Measurements from ENCODE around the gene ERC2. TPM values are rescaled to one million over a fixed set of nuclear protein-coding genes. Genes with fewer than 3 reads are reported as not detected.

Gene ERC2
- total RNA-seq, 2 donors from 2014 or later: 0.33 to 1.2 TPM

GRCh38 chr3:56304069-56304468 lies 164.2 kb downstream of the ERC2 start:
- peaks cover 2% of the 10 kb centered on the region for H3K9me3 Mint-ChIP-seq
- ATAC-seq (no peak), DNase-seq (ENCODE audit: low spot score) (no peak)
- H3K4me3 Mint-ChIP-seq: no peak overlapping the region
- H3K27me3 Mint-ChIP-seq: peaks cover 17 to 18% of the 10 kb centered on the region in 2 donors
- H3K4me1 Mint-ChIP-seq (ENCODE audit: low read depth in 2 of 2): no peaks in the 10 kb centered on the region
- no peaks in the 10 kb centered on the region for H3K36me3 Mint-ChIP-seq
- no peak overlapping the region for H3K27ac Mint-ChIP-seq

DNA sequence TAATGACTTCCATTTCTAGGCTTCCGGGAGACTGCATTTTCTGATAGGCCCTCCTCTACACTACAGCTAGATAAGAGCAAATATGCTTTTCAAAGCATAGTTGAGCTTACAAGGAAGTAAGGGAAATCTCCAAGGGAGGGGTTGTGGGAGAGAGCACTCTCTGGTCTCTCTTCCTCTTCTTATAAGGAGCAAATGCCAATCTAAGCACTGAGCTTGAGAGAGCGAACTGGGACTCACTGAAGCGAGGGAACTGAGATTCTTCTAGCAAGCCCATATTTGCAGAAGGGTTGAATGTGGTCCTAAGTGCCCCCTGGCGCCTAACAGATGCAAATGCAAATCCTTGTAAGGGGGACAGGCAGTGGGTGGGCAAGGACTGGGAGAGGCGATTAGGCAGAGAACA lies 164.8 kb downstream of the ERC2 start:
- H3K4me1 Mint-ChIP-seq (ENCODE audit: low read depth in 2 of 2): no peaks in the 10 kb centered on the region
- no peak for ATAC-seq

DNA sequence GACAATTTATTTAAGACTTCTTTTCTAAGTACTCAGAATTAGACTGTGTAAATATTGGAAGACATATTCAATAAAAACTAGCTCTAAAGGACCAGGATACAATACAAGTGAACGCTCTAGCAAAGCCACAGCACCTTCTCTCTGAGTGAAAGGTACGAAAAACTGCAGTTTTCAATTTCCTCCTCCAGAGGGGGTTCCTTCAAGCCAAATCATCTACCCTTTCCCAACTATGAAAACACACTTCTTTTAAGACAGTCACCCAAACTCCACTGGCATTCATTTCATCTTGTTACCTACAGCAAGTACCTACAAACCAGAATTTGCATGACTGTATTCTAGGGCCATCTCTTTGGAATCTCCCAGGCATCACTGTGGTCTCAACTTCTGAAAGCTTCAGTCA lies 165.8 kb downstream of the ERC2 start:
- Mint-ChIP-seq H3K4me3 (no peak overlapping the region), H3K9me3 (peaks cover 2% of the 10 kb centered on the region), H3K27me3 (peaks cover 14 to 18% of the 10 kb centered on the region in 2 donors), H3K4me1 (ENCODE audit: low read depth in 2 of 2) (no peaks in the 10 kb centered on the region), H3K36me3 (no peaks in the 10 kb centered on the region), H3K27ac (no peak overlapping the region)
- ATAC-seq (no peak), DNase-seq (ENCODE audit: low spot score) (no peak)

More for the DNA sequence above, 164.8 kb downstream of the ERC2 start:
- DNase-seq (ENCODE audit: low spot score): no peak
- Mint-ChIP-seq H3K9me3 (peaks cover 2% of the 10 kb centered on the region), H3K4me3 (no peak overlapping the region), H3K36me3 (no peaks in the 10 kb centered on the region), H3K27me3 (peaks cover 17 to 18% of the 10 kb centered on the region in 2 donors), H3K27ac (no peak overlapping the region)

DNA sequence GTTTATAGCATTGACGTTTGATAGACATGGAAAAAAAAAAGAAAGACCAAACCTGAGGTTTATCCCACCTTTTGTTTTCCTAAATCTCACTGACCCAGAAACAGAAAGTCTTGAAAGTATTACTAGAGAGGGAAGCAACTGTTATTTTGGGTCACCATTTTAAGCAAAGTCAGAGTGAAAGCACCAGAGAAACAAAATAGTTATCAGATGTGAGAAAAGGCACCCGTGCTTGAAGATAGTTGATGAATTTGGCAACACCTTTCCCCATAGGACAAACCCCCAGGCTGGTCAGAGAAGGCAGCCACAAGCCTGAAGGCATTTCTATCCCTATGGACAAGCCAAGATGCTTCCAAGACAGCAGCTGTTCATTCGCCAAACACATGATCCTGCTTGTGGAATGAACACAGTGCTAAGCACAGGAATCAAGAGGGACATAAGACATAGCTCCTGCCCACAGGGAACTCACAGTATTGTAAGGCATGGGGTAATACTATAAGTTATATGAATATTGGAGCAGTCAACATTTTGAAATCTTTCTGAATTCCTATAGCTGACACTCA lies 170.9 kb downstream of the ERC2 start:
- no peak overlapping the region for H3K4me3 Mint-ChIP-seq
- H3K27me3 Mint-ChIP-seq: peaks cover 18 to 27% of the 10 kb centered on the region in 2 donors
- ATAC-seq (no peak), DNase-seq (ENCODE audit: low spot score) (no peak)
- no peak overlapping the region for H3K27ac Mint-ChIP-seq
- H3K36me3 Mint-ChIP-seq: no peaks in the 10 kb centered on the region
- peaks cover 5% of the 10 kb centered on the region for H3K9me3 Mint-ChIP-seq
- H3K4me1 Mint-ChIP-seq (ENCODE audit: low read depth in 2 of 2): no peaks in the 10 kb centered on the region

DNA sequence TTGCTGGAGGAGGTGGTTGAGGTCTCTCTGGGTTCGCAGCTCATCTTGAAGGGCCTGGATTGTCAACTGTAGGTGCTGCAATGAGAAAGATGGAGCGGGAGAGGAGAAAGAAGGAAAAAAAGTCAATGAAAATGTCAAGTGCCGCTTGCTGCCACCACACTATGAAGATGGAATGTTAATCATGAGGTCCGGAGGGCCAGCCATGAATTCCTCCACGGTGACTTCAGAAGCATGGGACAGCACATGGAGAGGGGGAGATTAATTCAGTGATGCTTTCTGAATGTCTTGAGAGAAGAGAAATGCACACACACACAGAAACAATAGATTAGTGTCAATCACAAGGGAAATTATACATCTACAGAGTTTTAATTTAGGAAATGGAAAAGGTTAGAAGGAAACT lies 171.9 kb downstream of the ERC2 start:
- no peaks in the 10 kb centered on the region for H3K4me1 Mint-ChIP-seq (ENCODE audit: low read depth in 2 of 2)
- no peak for ATAC-seq
- H3K36me3 Mint-ChIP-seq: no peaks in the 10 kb centered on the region
- no peak overlapping the region for H3K4me3 Mint-ChIP-seq
- H3K27me3 Mint-ChIP-seq: peaks cover 16 to 27% of the 10 kb centered on the region in 2 donors
- H3K27ac Mint-ChIP-seq: no peak overlapping the region
- no peak for DNase-seq (ENCODE audit: low spot score)
- H3K9me3 Mint-ChIP-seq: peaks cover 5% of the 10 kb centered on the region

DNA sequence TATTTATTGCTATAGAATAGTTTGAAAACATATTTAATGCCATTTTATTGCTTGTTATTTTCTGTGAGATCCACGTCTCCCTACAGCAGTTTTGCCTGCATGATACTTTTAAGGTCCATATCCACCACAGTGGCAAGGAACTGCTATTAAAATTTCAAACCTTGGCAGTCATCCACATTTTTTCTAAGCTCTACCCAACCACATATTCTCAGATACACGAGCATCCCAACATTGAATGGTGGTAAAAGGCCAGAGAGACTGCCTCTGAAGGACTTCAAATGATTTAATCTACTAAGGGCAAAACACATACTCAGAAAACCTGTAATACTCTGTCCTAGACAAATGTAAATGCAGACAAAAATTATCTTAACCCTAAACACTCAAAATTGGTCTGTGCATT lies 173.1 kb downstream of the ERC2 start:
- no peak overlapping the region for H3K4me3 Mint-ChIP-seq
- DNase-seq (ENCODE audit: low spot score) (no peak), ATAC-seq (no peak)
- no peaks in the 10 kb centered on the region for H3K36me3 Mint-ChIP-seq
- peaks cover 5% of the 10 kb centered on the region for H3K9me3 Mint-ChIP-seq
- H3K27me3 Mint-ChIP-seq: peaks cover 15 to 19% of the 10 kb centered on the region in 2 donors
- no peak overlapping the region for H3K27ac Mint-ChIP-seq
- H3K4me1 Mint-ChIP-seq (ENCODE audit: low read depth in 2 of 2): peaks cover 0 to 4% of the 10 kb centered on the region in 2 donors

DNA sequence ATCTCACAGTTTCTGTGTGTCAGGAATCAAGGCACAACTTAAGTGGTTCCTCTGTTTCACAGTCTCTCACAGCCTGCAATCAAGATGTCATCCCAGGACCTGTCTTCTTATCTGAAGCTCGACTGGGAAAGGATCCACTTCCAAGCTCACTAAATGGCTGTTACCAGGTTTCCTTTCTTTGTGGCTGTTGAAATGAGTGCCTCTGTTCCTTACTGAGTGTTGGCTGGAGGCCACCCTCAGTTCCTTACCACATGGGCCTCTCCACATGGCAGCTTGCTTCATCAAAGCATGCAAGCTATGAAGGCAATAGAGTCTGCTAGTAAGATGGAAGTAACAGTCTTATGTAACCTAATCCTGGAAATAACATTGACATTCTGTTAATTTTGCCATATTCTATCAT lies 174.0 kb downstream of the ERC2 start:
- ATAC-seq: no peak
- peaks cover 15 to 19% of the 10 kb centered on the region in 2 donors for H3K27me3 Mint-ChIP-seq
- H3K9me3 Mint-ChIP-seq: peaks cover 3% of the 10 kb centered on the region
- H3K27ac Mint-ChIP-seq: no peak overlapping the region
- no peak for DNase-seq (ENCODE audit: low spot score)
- peaks cover 0 to 4% of the 10 kb centered on the region in 2 donors for H3K4me1 Mint-ChIP-seq (ENCODE audit: low read depth in 2 of 2)
- no peaks in the 10 kb centered on the region for H3K36me3 Mint-ChIP-seq
- H3K4me3 Mint-ChIP-seq: no peak overlapping the region

DNA sequence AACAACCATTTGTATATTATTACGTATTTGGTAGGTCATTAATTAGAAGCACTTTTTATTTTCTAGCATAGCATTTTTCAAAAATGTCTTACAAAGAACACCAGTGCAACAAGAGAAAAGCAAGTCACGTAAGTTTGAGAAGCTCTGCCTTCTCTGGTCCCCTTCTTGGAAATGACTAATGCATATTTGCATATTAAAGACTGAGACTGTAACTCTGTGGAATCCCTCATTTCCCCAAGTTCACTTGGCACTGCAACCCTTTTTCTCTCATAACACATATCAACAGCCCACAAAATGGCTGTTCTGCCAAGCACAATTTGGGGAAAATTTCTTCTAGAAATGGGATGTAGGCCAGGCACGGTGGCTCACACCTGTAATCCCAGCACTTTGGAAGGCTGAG lies 176.3 kb downstream of the ERC2 start:
- H3K4me1 Mint-ChIP-seq (ENCODE audit: low read depth in 2 of 2): peaks cover 0 to 4% of the 10 kb centered on the region in 2 donors
- DNase-seq (ENCODE audit: low spot score) (no peak), ATAC-seq (peak; percentile 58 to 67)
- H3K27ac Mint-ChIP-seq: peak overlapping the region; percentile 38 to 63
- H3K27me3 Mint-ChIP-seq: peaks cover 18 to 29% of the 10 kb centered on the region in 2 donors
- no peaks in the 10 kb centered on the region for H3K36me3 Mint-ChIP-seq
- H3K9me3 Mint-ChIP-seq: peaks cover 3% of the 10 kb centered on the region
- H3K4me3 Mint-ChIP-seq: no peak overlapping the region

DNA sequence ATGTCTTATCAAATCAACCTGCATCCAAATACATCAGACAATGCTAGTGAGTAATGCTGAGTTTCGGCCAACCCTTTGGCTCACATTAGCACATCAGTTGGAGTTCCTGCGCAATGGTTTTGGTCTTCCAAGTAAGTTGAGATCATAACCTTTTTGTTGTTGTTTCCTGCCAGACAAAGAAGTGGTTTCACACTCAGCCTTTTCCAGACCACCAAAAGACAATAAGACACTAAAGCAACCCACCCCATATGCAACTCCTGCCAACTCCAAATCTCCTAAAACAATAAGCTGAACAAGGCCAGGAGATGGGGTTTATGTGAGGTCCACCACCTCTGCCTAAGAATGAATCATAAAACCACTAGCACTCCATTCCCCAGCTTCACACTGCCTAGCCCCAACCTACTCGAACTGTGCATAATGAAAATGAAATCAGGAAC lies 177.0 kb downstream of the ERC2 start:
- Mint-ChIP-seq H3K27ac (peak overlapping the region; percentile 38 to 63), H3K4me3 (peak overlapping the region; percentile 38), H3K36me3 (no peaks in the 10 kb centered on the region), H3K27me3 (peaks cover 16 to 25% of the 10 kb centered on the region in 2 donors), H3K9me3 (peaks cover 3% of the 10 kb centered on the region), H3K4me1 (ENCODE audit: low read depth in 2 of 2) (peaks cover 0 to 4% of the 10 kb centered on the region in 2 donors)
- peak; percentile 86 to 91 for ATAC-seq
- DNase-seq (ENCODE audit: low spot score): no peak

DNA sequence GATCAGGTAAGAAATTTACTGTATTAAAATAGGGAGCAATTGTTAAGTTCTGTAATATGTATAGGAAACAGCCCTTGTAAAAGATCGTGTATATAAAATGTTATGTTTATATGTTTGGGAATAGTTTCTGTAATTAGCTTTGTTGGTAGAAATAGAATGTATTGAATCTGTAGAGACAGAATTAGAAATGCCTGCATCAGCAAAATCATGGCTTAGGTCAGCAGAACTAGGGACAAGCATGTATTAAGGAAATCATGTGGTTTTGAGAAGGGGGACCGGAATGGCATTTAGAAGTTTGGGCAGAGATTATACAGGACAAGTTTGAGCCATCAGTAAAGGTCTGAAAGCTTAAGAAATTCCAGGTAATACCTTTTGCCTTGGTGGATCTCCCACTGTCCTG lies 177.9 kb downstream of the ERC2 start:
- DNase-seq (ENCODE audit: low spot score) (no peak), ATAC-seq (no peak)
- Mint-ChIP-seq H3K9me3 (peaks cover 3% of the 10 kb centered on the region), H3K36me3 (no peaks in the 10 kb centered on the region), H3K4me1 (ENCODE audit: low read depth in 2 of 2) (peaks cover 0 to 4% of the 10 kb centered on the region in 2 donors), H3K27ac (no peak overlapping the region), H3K27me3 (peaks cover 10 to 16% of the 10 kb centered on the region in 2 donors), H3K4me3 (no peak overlapping the region)

DNA sequence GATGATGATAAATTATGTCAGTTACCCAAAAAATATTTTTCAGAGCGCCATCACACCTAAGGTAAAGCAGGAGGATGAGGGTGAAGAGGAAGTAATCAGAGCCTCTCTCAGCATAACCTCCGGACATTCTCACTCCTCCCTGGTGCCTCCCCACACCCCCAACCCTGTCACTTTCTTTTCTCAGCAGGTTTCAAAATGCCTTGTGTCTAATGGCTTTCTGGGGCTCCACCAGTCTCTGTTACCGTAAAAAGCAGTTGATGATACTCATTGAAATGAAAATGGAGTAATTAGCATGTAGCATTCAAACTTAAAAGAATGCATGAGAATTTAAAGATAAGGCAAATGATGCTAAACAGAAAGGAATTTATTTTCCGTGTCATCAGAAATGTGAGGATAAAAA lies 180.0 kb downstream of the ERC2 start:
- Mint-ChIP-seq H3K4me3 (no peak overlapping the region), H3K36me3 (no peaks in the 10 kb centered on the region), H3K27me3 (peaks cover 9 to 30% of the 10 kb centered on the region in 2 donors), H3K9me3 (no peaks in the 10 kb centered on the region), H3K27ac (no peak overlapping the region), H3K4me1 (ENCODE audit: low read depth in 2 of 2) (peaks cover 0 to 4% of the 10 kb centered on the region in 2 donors)
- DNase-seq (ENCODE audit: low spot score) (no peak), ATAC-seq (no peak)

- H3K4me1 Mint-ChIP-seq (ENCODE audit: low read depth in 2 of 2): no peaks in the 10 kb centered on the region
- DNase-seq (ENCODE audit: low spot score): no peak
- ATAC-seq: peak in 1 of 2 donors; percentile 15
- peaks cover 9 to 41% of the 10 kb centered on the region in 2 donors for H3K27me3 Mint-ChIP-seq
- H3K36me3 Mint-ChIP-seq: no peaks in the 10 kb centered on the region
- peaks cover 4% of the 10 kb centered on the region for H3K9me3 Mint-ChIP-seq
- no peak overlapping the region for H3K27ac Mint-ChIP-seq
- H3K4me3 Mint-ChIP-seq: no peak overlapping the region
Measured at GRCh38 chr3:56282341-56282740, 185.9 kb downstream of the ERC2 start.

GRCh38 chr3:56277236-56277635 lies 191.0 kb downstream of the ERC2 start:
- no peak overlapping the region for H3K4me3 Mint-ChIP-seq
- no peaks in the 10 kb centered on the region for H3K36me3 Mint-ChIP-seq
- peaks cover 9 to 28% of the 10 kb centered on the region in 2 donors for H3K27me3 Mint-ChIP-seq
- DNase-seq (ENCODE audit: low spot score): no peak
- H3K9me3 Mint-ChIP-seq: peaks cover 4% of the 10 kb centered on the region
- no peak for ATAC-seq
- no peak overlapping the region for H3K27ac Mint-ChIP-seq
- no peaks in the 10 kb centered on the region for H3K4me1 Mint-ChIP-seq (ENCODE audit: low read depth in 2 of 2)

DNA sequence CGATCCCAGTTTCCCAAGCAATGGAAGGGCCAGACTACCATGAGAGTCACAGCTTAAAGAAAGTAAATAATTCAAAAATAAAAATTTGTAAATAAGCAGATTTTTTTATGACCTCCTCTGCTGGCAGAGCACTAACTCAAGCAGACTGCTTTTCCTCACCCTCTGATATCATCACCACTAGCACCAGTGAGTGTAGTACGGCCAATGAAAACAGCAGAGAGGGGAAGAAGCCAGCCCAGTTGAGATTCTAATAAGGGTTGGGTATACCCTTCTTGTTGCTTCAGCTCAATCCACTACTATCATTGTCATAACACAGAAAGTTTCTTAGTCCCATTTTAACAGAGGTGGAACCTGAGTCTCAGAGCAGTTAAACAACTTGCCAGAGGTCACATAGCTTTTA lies 193.1 kb downstream of the ERC2 start:
- no peak for DNase-seq (ENCODE audit: low spot score)
- H3K4me3 Mint-ChIP-seq: no peak overlapping the region
- H3K27ac Mint-ChIP-seq: no peak overlapping the region
- H3K27me3 Mint-ChIP-seq: peaks cover 9 to 27% of the 10 kb centered on the region in 2 donors
- ATAC-seq: no peak
- H3K9me3 Mint-ChIP-seq: peaks cover 4% of the 10 kb centered on the region
- H3K36me3 Mint-ChIP-seq: no peaks in the 10 kb centered on the region
- H3K4me1 Mint-ChIP-seq (ENCODE audit: low read depth in 2 of 2): no peaks in the 10 kb centered on the region
